Stimulated activated CD8-positive, alpha-beta memory T cell treated with anti-CD3 and anti-CD28 coated beads, Interleukin-4, amount 100 ng/mL, for 48 hours (primary cell): ENCODE data around the gene PRKCA.
"Not testable (repeated sequence)": the region's sequence is repeated elsewhere in the genome, so short reads cannot be mapped to it uniquely, and the experiment has no call there.

Experiments used
- DNase-seq: peaks from one replicate; pipeline ENCODE4 v3.0.0-alpha.2; 2020

The PRKCA gene

GRCh38 chr17:66301864-66302741, at the start of gene PRKCA:
PRKCA (plus strand) TSS chr17:66302613.
- DNase-seq, result peak; percentile 77

- not testable (repeated sequence) for DNase-seq
These were observed 49.0 kb upstream of the PRKCA start for GRCh38 chr17:66253458-66253857.

GRCh38 chr17:66255112-66255511, 47.3 kb upstream of the PRKCA start:
- no peak for DNase-seq

GRCh38 chr17:66255527-66255971, 46.9 kb upstream of the PRKCA start:
- no peak for DNase-seq

GRCh38 chr17:66260275-66260674, 42.1 kb upstream of the PRKCA start:
- DNase-seq, result no peak

- DNase-seq, result no peak
These were observed 41.7 kb upstream of the PRKCA start for GRCh38 chr17:66260688-66261087.

- DNase-seq, result no peak
These were observed 39.6 kb upstream of the PRKCA start for GRCh38 chr17:66262767-66263166.

- no peak for DNase-seq
These were observed 37.7 kb upstream of the PRKCA start for GRCh38 chr17:66264696-66265095.

- DNase-seq, result no peak
These were observed 34.0 kb upstream of the PRKCA start for GRCh38 chr17:66268247-66268927.

- DNase-seq, result no peak
These were observed 32.3 kb upstream of the PRKCA start for GRCh38 chr17:66270106-66270505.

- no peak for DNase-seq
These were observed 30.9 kb upstream of the PRKCA start for GRCh38 chr17:66271512-66271911.

- DNase-seq, result no peak
These were observed 29.4 kb upstream of the PRKCA start for GRCh38 chr17:66272811-66273585.

- no peak for DNase-seq
These were observed 28.9 kb upstream of the PRKCA start for GRCh38 chr17:66273586-66273848.

- DNase-seq, result peak; percentile 47
These were observed 26.8 kb upstream of the PRKCA start for GRCh38 chr17:66275651-66276050.

GRCh38 chr17:66276328-66276937, 26.0 kb upstream of the PRKCA start:
- DNase-seq, result no peak

- DNase-seq, result no peak
These were observed 25.2 kb upstream of the PRKCA start for GRCh38 chr17:66277191-66277590.

GRCh38 chr17:66281661-66282369, 20.6 kb upstream of the PRKCA start:
- DNase-seq, result no peak

- no peak for DNase-seq
These were observed 19.0 kb upstream of the PRKCA start for GRCh38 chr17:66283296-66283934.

GRCh38 chr17:66283971-66284370, 18.4 kb upstream of the PRKCA start:
- DNase-seq, result no peak

- no peak for DNase-seq
These were observed 17.3 kb upstream of the PRKCA start for GRCh38 chr17:66285149-66285548.

GRCh38 chr17:66287911-66288310, 14.5 kb upstream of the PRKCA start:
- DNase-seq, result no peak

- no peak for DNase-seq
These were observed 12.2 kb upstream of the PRKCA start for GRCh38 chr17:66290101-66290722.
